MCF 10A (cell line): Measurements from ENCODE around the gene WASF3. TPM values are rescaled to one million over a fixed set of nuclear protein-coding genes. Genes with fewer than 3 reads are reported as not detected.

Experiments used
- BruUV-seq: library from RNA; stranded (reverse); fragments of 400-500 nt; replicated peaks from 2 replicates; lab custom pipeline; 2021; lab: Mats Ljungman, UMichigan
- CTCF ChIA-PET: fragments of 300-600 bp; sonication (Branson Sonifier 250); formaldehyde crosslinking; extraction: SDS; loops from one replicate; lab custom pipeline; 2021; ENCODE audit warnings: antibody characterized with exemption, inconsistent platforms; lab: Yijun Ruan, JAX
- POLR2A ChIA-PET: fragments of 300-600, 350-650 bp; sonication (Branson Sonifier 250); formaldehyde crosslinking; extraction: SDS; loops from one replicate; lab custom pipeline; 2020; ENCODE audit warnings: antibody characterized with exemption, inconsistent platforms; lab: Yijun Ruan, JAX
- DNase-seq: peaks from one replicate; pipeline ENCODE4 v3.0.0-alpha.2; 2018; ENCODE audit not compliant: unreplicated experiment
- H3K27ac Mint-ChIP-seq: one replicate; pipeline ENCODE4 v1.8.0; 2022; ENCODE audit warnings: mild to moderate bottlenecking, low read depth, mixed read lengths; ENCODE audit not compliant: unreplicated experiment
- H3K27me3 Mint-ChIP-seq: one replicate; pipeline ENCODE4 v1.8.0; 2022; ENCODE audit warnings: mixed read lengths; ENCODE audit not compliant: insufficient read depth, unreplicated experiment
- H3K36me3 Mint-ChIP-seq: one replicate; pipeline ENCODE4 v1.8.0; 2022; ENCODE audit warnings: mild to moderate bottlenecking, moderate library complexity, mixed read lengths; ENCODE audit not compliant: insufficient read depth, unreplicated experiment
- H3K4me1 Mint-ChIP-seq: one replicate; pipeline ENCODE4 v1.8.0; 2022; ENCODE audit warnings: mixed read lengths; ENCODE audit not compliant: insufficient read depth, unreplicated experiment
- H3K4me3 Mint-ChIP-seq: one replicate; pipeline ENCODE4 v1.8.0; 2022; ENCODE audit warnings: mild to moderate bottlenecking, moderate library complexity, mixed read lengths; ENCODE audit not compliant: unreplicated experiment
- H3K9me3 Mint-ChIP-seq: one replicate; pipeline ENCODE4 v1.8.0; 2022; ENCODE audit warnings: mixed read lengths; ENCODE audit not compliant: unreplicated experiment
- CTCF ChIP-seq: fragments of 200-600 bp; IDR thresholded peaks from one replicate; pipeline ENCODE4 v1.8.0; 2022; ENCODE audit warnings: antibody characterized with exemption, mild to moderate bottlenecking; ENCODE audit not compliant: unreplicated experiment
- intact Hi-C: fragments of 100-400 bp; cut with micrococcal nuclease; formaldehyde crosslinking; loops from 2 replicates; pipeline ENCODE4 v1.14.1; 2022
- total RNA-seq: library from RNA; stranded (reverse); gene quantifications from 2 replicates; pipeline ENCODE4 v1.2.3, GENCODE V29; 2022

The WASF3 gene
- total RNA-seq, 1 experiment from 2014 or later, result 24.0 TPM

- intact Hi-C loops, result no loop called here
- Mint-ChIP-seq H3K27ac (no peak overlapping the region), H3K4me1 (no peaks in the 10 kb centered on the region), H3K4me3 (no peak overlapping the region), H3K9me3 (peaks cover 8% of the 10 kb centered on the region), H3K36me3 (no peaks in the 10 kb centered on the region), H3K27me3 (peaks cover 54% of the 10 kb centered on the region)
- CTCF ChIA-PET, result interaction anchor here (0.6 to 1.3 kb wide), 3 partner anchors 10 to 467 kb away, joined by 3 to 5 read pairs (median 3); no protein-coding TSS in a partner anchor
- no peak for DNase-seq
- POLR2A ChIA-PET, result interaction anchor here (1.3 kb wide), 1 partner anchor 18 kb away, joined by 3 read pairs; no protein-coding TSS in a partner anchor
- TF ChIP-seq CTCF, result no peak
- no TSS peak for BruUV-seq
Observed at GRCh38 chr13:26716984-26717383, 159.5 kb downstream of the WASF3 start.

DNA sequence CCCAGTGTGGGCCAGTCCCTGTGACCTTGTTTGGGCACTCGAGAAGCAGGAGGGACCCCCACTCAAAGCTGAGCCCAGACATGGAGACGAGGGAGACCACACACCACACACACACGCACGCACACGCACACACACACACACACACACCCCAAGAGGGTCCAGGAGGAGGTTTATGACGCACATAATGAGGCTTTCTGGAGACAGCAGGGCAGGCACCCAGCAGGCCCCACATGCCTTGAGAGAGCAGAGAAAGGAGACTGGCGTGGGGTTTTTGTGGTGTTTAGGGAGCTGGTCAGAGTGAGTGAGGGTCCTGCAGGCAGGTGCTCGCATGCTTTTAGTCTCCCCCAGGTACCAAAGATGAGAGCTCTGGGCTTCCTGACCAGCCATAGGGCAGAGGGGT, 160.7 kb downstream of the WASF3 start:
- ChIA-PET CTCF (interaction anchor here (0.7 to 2.2 kb wide), 6 partner anchors 9 to 644 kb away, joined by 3 to 12 read pairs (median 4); no protein-coding TSS in a partner anchor), POLR2A (no interaction called here)
- Mint-ChIP-seq H3K36me3 (no peaks in the 10 kb centered on the region), H3K4me1 (no peaks in the 10 kb centered on the region), H3K9me3 (no peaks in the 10 kb centered on the region), H3K27ac (no peak overlapping the region), H3K27me3 (peaks cover 54% of the 10 kb centered on the region), H3K4me3 (no peak overlapping the region)
- BruUV-seq, result no TSS peak
- no peak for DNase-seq
- TF ChIP-seq CTCF, result no peak
- intact Hi-C loops, result no loop called here

GRCh38 chr13:26718872-26719271, 161.4 kb downstream of the WASF3 start:
- DNase-seq, result no peak
- no TSS peak for BruUV-seq
- no peaks in the 10 kb centered on the region for H3K36me3 Mint-ChIP-seq
- H3K4me1 Mint-ChIP-seq, result no peaks in the 10 kb centered on the region
- ChIA-PET CTCF (interaction anchor here (0.7 to 2.2 kb wide), 7 partner anchors 10 to 643 kb away, joined by 3 to 12 read pairs (median 5); no protein-coding TSS in a partner anchor), POLR2A (no interaction called here)
- H3K4me3 Mint-ChIP-seq, result no peak overlapping the region
- intact Hi-C loops, result no loop called here
- H3K9me3 Mint-ChIP-seq, result no peaks in the 10 kb centered on the region
- no peak for TF ChIP-seq CTCF
- H3K27me3 Mint-ChIP-seq, result peaks cover 50% of the 10 kb centered on the region
- no peak overlapping the region for H3K27ac Mint-ChIP-seq

GRCh38 chr13:26719356-26719945, 162.0 kb downstream of the WASF3 start:
- Mint-ChIP-seq H3K36me3 (no peaks in the 10 kb centered on the region), H3K27ac (no peak overlapping the region), H3K27me3 (peaks cover 50% of the 10 kb centered on the region), H3K4me3 (no peak overlapping the region), H3K9me3 (no peaks in the 10 kb centered on the region), H3K4me1 (no peaks in the 10 kb centered on the region)
- BruUV-seq, result no TSS peak
- ChIA-PET CTCF (interaction anchor here (0.5 to 2.3 kb wide), 8 partner anchors 8 to 642 kb away, joined by 3 to 12 read pairs (median 4); no protein-coding TSS in a partner anchor), POLR2A (interaction anchor here (0.6 kb wide), 1 partner anchor 1913 kb away, joined by 3 read pairs; no protein-coding TSS in a partner anchor)
- DNase-seq, result peak; percentile 15
- intact Hi-C loops, result no loop called here
- no peak for TF ChIP-seq CTCF
